ENCODE measurements around the gene FARP1. TPM values are rescaled to one million over a fixed set of nuclear protein-coding genes. Genes with fewer than 3 reads are reported as not detected.

The FARP1 gene
- polyA plus RNA-seq, 2 donors: 2.2 to 2.3 TPM

DNA sequence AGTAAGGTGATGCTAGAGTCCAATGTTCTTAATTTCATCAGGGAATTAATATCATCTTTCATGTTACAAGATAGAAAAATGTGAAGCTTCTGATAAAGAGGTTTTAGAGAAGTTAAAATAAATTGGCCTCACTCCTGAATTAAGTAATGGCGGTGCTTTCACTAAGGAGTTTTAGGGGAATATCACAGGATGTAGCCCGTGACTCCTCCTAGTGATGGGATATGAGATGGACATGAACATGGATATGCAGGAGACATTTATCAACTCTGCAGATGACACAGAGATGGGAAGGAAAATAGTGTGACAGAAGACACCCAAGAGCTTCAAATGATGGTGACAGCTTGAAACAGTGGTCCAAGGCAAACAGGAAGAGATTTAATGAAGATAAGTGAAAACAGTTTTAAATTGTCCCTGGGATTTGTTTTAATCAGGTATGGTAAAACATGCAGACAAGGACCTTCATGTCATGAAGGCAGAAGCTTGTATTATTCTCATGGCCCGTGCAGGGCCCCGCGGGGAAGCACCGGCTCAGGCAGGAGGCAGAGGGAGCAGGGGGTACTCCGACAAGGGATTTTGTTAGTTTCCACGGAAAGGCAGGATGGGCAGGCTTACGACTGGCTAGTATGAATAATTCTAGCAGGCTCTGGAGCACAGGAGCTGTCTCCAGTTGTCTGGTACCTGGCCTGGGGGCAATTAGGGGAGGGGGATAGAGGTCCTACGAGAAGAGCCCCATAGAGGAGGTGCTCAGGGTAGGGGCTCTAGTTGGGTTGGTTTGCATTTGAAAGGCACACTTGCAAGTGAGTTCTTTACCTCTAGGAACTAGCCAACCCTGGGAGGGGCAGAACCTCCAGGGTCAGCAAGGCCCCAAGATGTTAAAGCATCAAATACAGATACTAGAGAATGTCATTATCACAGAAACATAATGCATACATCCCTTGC is 38.7 kb upstream of the FARP1 start:
- Histone ChIP-seq H3K27me3 (ENCODE audit: control insufficient read depth in 1 of 2, insufficient read depth in 2 of 2, low read length in 2 of 2) (no peaks in the 10 kb centered on the region), H3K9me3 (ENCODE audit: control insufficient read depth in 2 of 2, insufficient read depth in 1 of 2, low read depth in 1 of 2, low read length in 1 of 2) (no peaks in the 10 kb centered on the region), H3K36me3 (ENCODE audit: control insufficient read depth in 2 of 2, insufficient read depth in 2 of 2, low read length in 1 of 2) (no peaks in the 10 kb centered on the region), H3K4me3 (ENCODE audit: low read depth in 1 of 2, low read length in 2 of 2) (no peak overlapping the region), H3K4me1 (ENCODE audit: control insufficient read depth in 2 of 2, insufficient read depth in 2 of 2, low read length in 1 of 2) (no peaks in the 10 kb centered on the region), H3K27ac (ENCODE audit: low read depth in 2 of 2, low read length in 1 of 2) (no peak overlapping the region)
- WGBS, 2 donors: 79 to 85% methylated on average over 10 of the region's 10 CpGs

DNA sequence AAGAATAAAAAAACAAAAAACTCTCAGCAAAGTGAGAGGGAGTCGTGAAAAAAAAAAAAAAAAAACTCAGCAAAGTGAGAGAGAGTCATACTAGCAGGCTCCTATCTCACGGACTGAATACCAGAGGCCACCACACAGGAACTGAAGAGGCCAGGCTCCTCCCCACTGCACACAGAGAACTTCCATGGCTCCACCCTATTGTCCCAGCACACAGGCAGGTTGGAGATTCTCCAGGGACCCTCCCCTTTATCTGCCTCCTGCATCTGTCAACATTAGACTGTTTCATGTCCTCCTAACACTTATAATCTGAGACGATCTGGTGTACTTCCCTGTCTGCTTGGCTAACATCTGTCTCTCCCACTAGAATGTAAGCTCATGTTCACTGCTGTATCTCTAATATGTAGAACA is 37.0 kb upstream of the FARP1 start:
- no peaks in the 10 kb centered on the region for H3K36me3 ChIP-seq (ENCODE audit: control insufficient read depth in 2 of 2, insufficient read depth in 2 of 2, low read length in 1 of 2)
- no peaks in the 10 kb centered on the region for H3K4me1 ChIP-seq (ENCODE audit: control insufficient read depth in 2 of 2, insufficient read depth in 2 of 2, low read length in 1 of 2)
- H3K4me3 ChIP-seq (ENCODE audit: low read depth in 1 of 2, low read length in 2 of 2): no peak overlapping the region
- no peaks in the 10 kb centered on the region for H3K27me3 ChIP-seq (ENCODE audit: control insufficient read depth in 1 of 2, insufficient read depth in 2 of 2, low read length in 2 of 2)
- H3K9me3 ChIP-seq (ENCODE audit: control insufficient read depth in 2 of 2, insufficient read depth in 1 of 2, low read depth in 1 of 2, low read length in 1 of 2): no peaks in the 10 kb centered on the region
- H3K27ac ChIP-seq (ENCODE audit: low read depth in 2 of 2, low read length in 1 of 2): no peak overlapping the region
- WGBS, 2 donors: 53 to 58% methylated on average over 3 of the region's 3 CpGs

DNA sequence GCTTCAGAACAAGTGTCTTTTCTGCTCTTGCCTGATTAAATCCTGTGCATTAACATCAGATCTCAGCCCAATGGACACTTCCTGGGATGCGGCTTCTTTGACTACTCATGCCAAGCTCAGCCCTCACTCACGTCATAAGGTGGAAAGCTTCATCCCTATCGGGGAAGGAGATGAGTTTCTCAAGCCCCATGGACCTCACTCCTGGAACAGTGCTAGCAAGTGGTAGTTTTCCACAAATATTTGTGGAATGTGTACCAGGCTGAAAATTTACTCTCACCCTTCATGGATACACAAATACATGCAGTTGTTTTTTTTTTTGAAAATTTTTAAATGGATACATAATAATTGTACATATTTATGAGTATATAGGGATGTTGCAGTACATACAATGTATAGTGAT is 34.6 kb upstream of the FARP1 start:
- Histone ChIP-seq H3K27me3 (ENCODE audit: control insufficient read depth in 1 of 2, insufficient read depth in 2 of 2, low read length in 2 of 2) (no peaks in the 10 kb centered on the region), H3K27ac (ENCODE audit: low read depth in 2 of 2, low read length in 1 of 2) (no peak overlapping the region), H3K4me3 (ENCODE audit: low read depth in 1 of 2, low read length in 2 of 2) (no peak overlapping the region), H3K9me3 (ENCODE audit: control insufficient read depth in 2 of 2, insufficient read depth in 1 of 2, low read depth in 1 of 2, low read length in 1 of 2) (no peaks in the 10 kb centered on the region), H3K4me1 (ENCODE audit: control insufficient read depth in 2 of 2, insufficient read depth in 2 of 2, low read length in 1 of 2) (no peaks in the 10 kb centered on the region), H3K36me3 (ENCODE audit: control insufficient read depth in 2 of 2, insufficient read depth in 2 of 2, low read length in 1 of 2) (no peaks in the 10 kb centered on the region)
- 74 to 80% methylated on average over 3 of the region's 3 CpGs for WGBS, 2 donors

GRCh38 chr13:98109226-98109853 is 33.6 kb upstream of the FARP1 start:
- no peaks in the 10 kb centered on the region for H3K4me1 ChIP-seq (ENCODE audit: control insufficient read depth in 2 of 2, insufficient read depth in 2 of 2, low read length in 1 of 2)
- WGBS, 2 donors: 82 to 84% methylated on average over 7 of the region's 7 CpGs
- H3K27ac ChIP-seq (ENCODE audit: low read depth in 2 of 2, low read length in 1 of 2): no peak overlapping the region
- no peaks in the 10 kb centered on the region for H3K27me3 ChIP-seq (ENCODE audit: control insufficient read depth in 1 of 2, insufficient read depth in 2 of 2, low read length in 2 of 2)
- H3K36me3 ChIP-seq (ENCODE audit: control insufficient read depth in 2 of 2, insufficient read depth in 2 of 2, low read length in 1 of 2): no peaks in the 10 kb centered on the region
- H3K4me3 ChIP-seq (ENCODE audit: low read depth in 1 of 2, low read length in 2 of 2): no peak overlapping the region
- H3K9me3 ChIP-seq (ENCODE audit: control insufficient read depth in 2 of 2, insufficient read depth in 1 of 2, low read depth in 1 of 2, low read length in 1 of 2): no peaks in the 10 kb centered on the region

- H3K9me3 ChIP-seq (ENCODE audit: control insufficient read depth in 2 of 2, insufficient read depth in 1 of 2, low read depth in 1 of 2, low read length in 1 of 2): no peaks in the 10 kb centered on the region
- WGBS, 2 donors: 86 to 88% methylated on average over 5 of the region's 5 CpGs
- H3K27ac ChIP-seq (ENCODE audit: low read depth in 2 of 2, low read length in 1 of 2): no peak overlapping the region
- H3K4me3 ChIP-seq (ENCODE audit: low read depth in 1 of 2, low read length in 2 of 2): no peak overlapping the region
- H3K36me3 ChIP-seq (ENCODE audit: control insufficient read depth in 2 of 2, insufficient read depth in 2 of 2, low read length in 1 of 2): no peaks in the 10 kb centered on the region
- H3K27me3 ChIP-seq (ENCODE audit: control insufficient read depth in 1 of 2, insufficient read depth in 2 of 2, low read length in 2 of 2): no peaks in the 10 kb centered on the region
- H3K4me1 ChIP-seq (ENCODE audit: control insufficient read depth in 2 of 2, insufficient read depth in 2 of 2, low read length in 1 of 2): no peaks in the 10 kb centered on the region
These were observed 32.1 kb upstream of the FARP1 start for GRCh38 chr13:98110749-98111148.

DNA sequence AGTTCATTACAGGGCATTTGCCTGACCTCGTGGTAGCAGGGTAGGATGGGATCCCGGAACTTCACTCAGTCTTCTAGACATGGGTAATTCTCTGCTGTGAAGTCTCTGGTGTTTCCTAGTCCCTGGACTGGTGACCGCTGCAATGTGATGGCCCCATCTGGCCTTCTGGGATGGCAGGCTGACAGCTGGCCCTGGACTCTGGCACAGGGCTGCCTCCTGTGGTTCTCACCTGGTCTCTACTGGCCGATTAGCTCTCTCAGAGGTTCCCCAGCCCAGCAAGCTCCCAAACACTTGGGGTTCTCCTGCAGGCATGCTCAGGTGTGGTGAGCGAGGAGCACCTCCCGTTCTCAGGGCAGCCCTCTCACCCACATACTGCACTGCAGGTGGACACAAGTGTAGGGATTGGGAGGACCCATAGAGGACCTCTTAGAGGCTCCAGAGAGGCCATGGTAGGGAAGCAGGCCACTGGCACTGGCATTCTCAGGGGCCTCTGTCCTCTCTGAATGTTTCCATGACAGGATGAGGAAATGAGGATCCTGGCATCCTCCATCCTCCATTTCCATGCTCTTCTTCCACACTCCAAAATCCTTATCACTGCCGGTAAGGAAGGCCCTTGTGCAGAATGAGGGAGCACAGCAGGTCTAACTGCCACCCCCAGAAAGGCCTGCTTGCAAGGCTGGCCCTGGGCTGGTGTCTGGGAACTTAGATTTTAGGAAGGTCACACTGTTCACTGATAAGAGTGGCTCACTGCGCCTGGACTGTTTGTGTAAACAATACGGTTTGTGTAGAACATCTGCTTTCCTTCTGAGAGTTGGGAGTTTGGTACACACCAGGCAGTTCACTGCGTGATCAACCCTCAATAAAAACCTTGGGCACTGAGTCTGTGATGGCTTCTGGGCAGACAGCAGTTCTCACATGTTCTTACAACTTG is 31.5 kb upstream of the FARP1 start:
- 83 to 92% methylated on average over 10 of the region's 10 CpGs for WGBS, 2 donors
- Histone ChIP-seq H3K4me3 (ENCODE audit: low read depth in 1 of 2, low read length in 2 of 2) (no peak overlapping the region), H3K27ac (ENCODE audit: low read depth in 2 of 2, low read length in 1 of 2) (no peak overlapping the region), H3K4me1 (ENCODE audit: control insufficient read depth in 2 of 2, insufficient read depth in 2 of 2, low read length in 1 of 2) (no peaks in the 10 kb centered on the region), H3K9me3 (ENCODE audit: control insufficient read depth in 2 of 2, insufficient read depth in 1 of 2, low read depth in 1 of 2, low read length in 1 of 2) (no peaks in the 10 kb centered on the region), H3K36me3 (ENCODE audit: control insufficient read depth in 2 of 2, insufficient read depth in 2 of 2, low read length in 1 of 2) (no peaks in the 10 kb centered on the region), H3K27me3 (ENCODE audit: control insufficient read depth in 1 of 2, insufficient read depth in 2 of 2, low read length in 2 of 2) (no peaks in the 10 kb centered on the region)

DNA sequence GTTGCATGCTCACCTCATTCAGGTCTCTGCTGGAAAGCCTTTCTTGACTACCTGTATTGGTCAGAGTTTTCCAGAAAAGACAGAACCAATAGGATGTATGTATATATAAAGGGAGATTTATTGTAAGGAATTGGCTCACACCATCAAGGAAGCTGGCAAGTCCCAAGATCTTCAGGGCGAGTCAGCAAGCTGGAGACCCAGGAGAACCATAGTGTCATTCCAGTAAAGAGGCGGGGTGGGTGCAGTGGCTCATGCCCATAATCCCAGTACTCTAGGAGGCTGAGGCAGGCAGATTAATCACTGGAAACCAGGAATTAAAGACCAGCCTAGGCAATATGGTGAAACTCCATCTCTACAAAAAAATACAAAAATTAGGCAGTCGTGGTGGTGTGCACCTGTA is 30.4 kb upstream of the FARP1 start:
- no peak overlapping the region for H3K4me3 ChIP-seq (ENCODE audit: low read depth in 1 of 2, low read length in 2 of 2)
- H3K36me3 ChIP-seq (ENCODE audit: control insufficient read depth in 2 of 2, insufficient read depth in 2 of 2, low read length in 1 of 2): no peaks in the 10 kb centered on the region
- H3K4me1 ChIP-seq (ENCODE audit: control insufficient read depth in 2 of 2, insufficient read depth in 2 of 2, low read length in 1 of 2): no peaks in the 10 kb centered on the region
- H3K9me3 ChIP-seq (ENCODE audit: control insufficient read depth in 2 of 2, insufficient read depth in 1 of 2, low read depth in 1 of 2, low read length in 1 of 2): no peaks in the 10 kb centered on the region
- no peaks in the 10 kb centered on the region for H3K27me3 ChIP-seq (ENCODE audit: control insufficient read depth in 1 of 2, insufficient read depth in 2 of 2, low read length in 2 of 2)
- H3K27ac ChIP-seq (ENCODE audit: low read depth in 2 of 2, low read length in 1 of 2): no peak overlapping the region
- WGBS, 2 donors: 86 to 90% methylated on average over 3 of the region's 3 CpGs

DNA sequence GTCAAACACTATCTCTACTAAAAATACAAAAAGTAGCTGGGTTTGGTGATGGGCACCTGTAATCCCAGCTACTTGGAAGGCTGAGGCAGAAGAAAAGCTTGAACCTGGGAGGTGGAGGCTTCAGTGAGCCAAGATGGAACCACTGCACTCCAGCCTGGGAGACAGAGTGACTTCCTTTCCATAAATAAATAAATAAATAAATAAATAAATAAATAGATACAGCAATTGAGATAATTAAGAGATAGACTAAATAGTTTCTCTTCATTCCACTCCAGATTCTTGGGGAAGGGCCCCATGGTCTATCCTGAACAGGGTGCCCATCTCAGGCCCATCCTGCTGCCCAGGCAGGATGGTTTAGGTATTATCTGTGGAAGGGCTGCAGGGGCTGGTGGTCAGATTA is 24.0 kb upstream of the FARP1 start:
- Histone ChIP-seq H3K36me3 (ENCODE audit: control insufficient read depth in 2 of 2, insufficient read depth in 2 of 2, low read length in 1 of 2) (no peaks in the 10 kb centered on the region), H3K4me1 (ENCODE audit: control insufficient read depth in 2 of 2, insufficient read depth in 2 of 2, low read length in 1 of 2) (no peaks in the 10 kb centered on the region), H3K9me3 (ENCODE audit: control insufficient read depth in 2 of 2, insufficient read depth in 1 of 2, low read depth in 1 of 2, low read length in 1 of 2) (no peaks in the 10 kb centered on the region), H3K27ac (ENCODE audit: low read depth in 2 of 2, low read length in 1 of 2) (no peak overlapping the region), H3K4me3 (ENCODE audit: low read depth in 1 of 2, low read length in 2 of 2) (no peak overlapping the region), H3K27me3 (ENCODE audit: control insufficient read depth in 1 of 2, insufficient read depth in 2 of 2, low read length in 2 of 2) (no peaks in the 10 kb centered on the region)

GRCh38 chr13:98123176-98123575 is 19.7 kb upstream of the FARP1 start:
- no peaks in the 10 kb centered on the region for H3K4me1 ChIP-seq (ENCODE audit: control insufficient read depth in 2 of 2, insufficient read depth in 2 of 2, low read length in 1 of 2)

More at GRCh38 chr13:98123176-98123575, 19.7 kb upstream of the FARP1 start:
- Histone ChIP-seq H3K27me3 (ENCODE audit: control insufficient read depth in 1 of 2, insufficient read depth in 2 of 2, low read length in 2 of 2) (no peaks in the 10 kb centered on the region), H3K36me3 (ENCODE audit: control insufficient read depth in 2 of 2, insufficient read depth in 2 of 2, low read length in 1 of 2) (no peaks in the 10 kb centered on the region), H3K9me3 (ENCODE audit: control insufficient read depth in 2 of 2, insufficient read depth in 1 of 2, low read depth in 1 of 2, low read length in 1 of 2) (peaks cover 0 to 2% of the 10 kb centered on the region in 2 donors), H3K4me3 (ENCODE audit: low read depth in 1 of 2, low read length in 2 of 2) (no peak overlapping the region), H3K27ac (ENCODE audit: low read depth in 2 of 2, low read length in 1 of 2) (no peak overlapping the region)
- WGBS, 2 donors: 71 to 82% methylated on average over 1 of the region's 1 CpG
